Naive B cell (primary cell): ENCODE data around the gene C20orf204. TPM values are rescaled to one million over a fixed set of nuclear protein-coding genes. Genes with fewer than 3 reads are reported as not detected.
A peak's percentile ranks its signal among the peaks of the same experiment; 100 is the strongest.

Source experiments
- ATAC-seq, 2 donors: fragments of 150-1000 bp; cut with Tn5 transposase; 2 replicates each; pipeline ENCODE4 v1.10.0; 2021; ENCODE audit warnings: low read depth in 2 of 2, mild to moderate bottlenecking in 2 of 2, moderate library complexity in 2 of 2
- DNase-seq: peaks from one replicate; pipeline ENCODE4 v3.0.0; 2022
- H3K27ac Mint-ChIP-seq, 6 donors: one replicate each; pipeline ENCODE4 v1.8.0; 2020 to 2022; ENCODE audit warnings: mild to moderate bottlenecking in 6 of 6, mixed read lengths in 6 of 6, moderate library complexity in 5 of 6, inconsistent platforms in 2 of 6
- H3K27me3 Mint-ChIP-seq, 3 donors: one replicate each; pipeline ENCODE4 v1.8.0; 2021 to 2022; ENCODE audit warnings: mixed read lengths in 3 of 3, mild to moderate bottlenecking in 1 of 3
- H3K36me3 Mint-ChIP-seq, 2 donors: one replicate each; pipeline ENCODE4 v1.8.0; 2020 to 2022; ENCODE audit warnings: mixed read lengths in 2 of 2, inconsistent platforms in 1 of 2, mild to moderate bottlenecking in 1 of 2
- H3K4me1 Mint-ChIP-seq, 3 donors: one replicate each; pipeline ENCODE4 v1.8.0; 2020 to 2022; ENCODE audit warnings: mixed read lengths in 3 of 3, inconsistent platforms in 1 of 3, mild to moderate bottlenecking in 1 of 3, moderate library complexity in 1 of 3
- H3K4me3 Mint-ChIP-seq, 8 donors: one replicate each; pipeline ENCODE4 v1.8.0; 2020 to 2022; ENCODE audit warnings: mild to moderate bottlenecking in 8 of 8, mixed read lengths in 8 of 8, moderate library complexity in 8 of 8, inconsistent platforms in 2 of 8
- H3K9me3 Mint-ChIP-seq, 7 donors: one replicate each; pipeline ENCODE4 v1.8.0; 2020 to 2022; ENCODE audit warnings: mixed read lengths in 7 of 7, mild to moderate bottlenecking in 5 of 7, inconsistent platforms in 2 of 7, moderate library complexity in 1 of 7
- polyA plus RNA-seq, 6 donors: library from polyadenylated mRNA; unstranded; fragments of 300-500 nt; fragmentation: Illumina TruSeq; gene quantifications; one replicate each; pipeline ENCODE4 v1.2.3, GENCODE V29; 2021; ENCODE audit warnings: low read depth in 6 of 6

C20orf204 gene
- polyA plus RNA-seq, 6 donors from 2014 or later, result 0.05 TPM; not detected in 5

- H3K27ac Mint-ChIP-seq, result no peak overlapping the region
- peak overlapping the region in 2 of 8 donors; percentile 15 to 20 for H3K4me3 Mint-ChIP-seq
- H3K9me3 Mint-ChIP-seq, result no peaks in the 10 kb centered on the region
- H3K27me3 Mint-ChIP-seq, result peaks cover 0 to 12% (median 0%) of the 10 kb centered on the region in 3 donors
- peaks cover 0 to 6% of the 10 kb centered on the region in 2 donors for H3K36me3 Mint-ChIP-seq
- H3K4me1 Mint-ChIP-seq, result peaks cover 5 to 9% (median 6%) of the 10 kb centered on the region in 3 donors
- no peak for DNase-seq
- no peak for ATAC-seq
Observed at GRCh38 chr20:64032706-64033624, 3.0 kb upstream of the C20orf204 start.

- Mint-ChIP-seq H3K4me3 (no peak overlapping the region), H3K27ac (peak overlapping the region in 1 of 6 donors; percentile 72), H3K4me1 (peaks cover 5 to 9% (median 6%) of the 10 kb centered on the region in 3 donors), H3K36me3 (peaks cover 0 to 6% of the 10 kb centered on the region in 2 donors), H3K9me3 (no peaks in the 10 kb centered on the region), H3K27me3 (peaks cover 0 to 12% (median 0%) of the 10 kb centered on the region in 3 donors)
- no peak for ATAC-seq
- DNase-seq, result no peak
Observed at GRCh38 chr20:64033981-64034493, 1.9 kb upstream of the C20orf204 start.

GRCh38 chr20:64035066-64035932, 683 bp upstream of the C20orf204 start:
- H3K4me3 Mint-ChIP-seq, result peak overlapping the region in 3 of 8 donors; percentile 42 to 56 (median 54)
- peaks cover 0 to 19% (median 6%) of the 10 kb centered on the region in 3 donors for H3K27me3 Mint-ChIP-seq
- DNase-seq (no peak), ATAC-seq (no peak)
- no peaks in the 10 kb centered on the region for H3K9me3 Mint-ChIP-seq
- peaks cover 0 to 4% of the 10 kb centered on the region in 2 donors for H3K36me3 Mint-ChIP-seq
- H3K27ac Mint-ChIP-seq, result peak overlapping the region in 1 of 6 donors; percentile 21
- H3K4me1 Mint-ChIP-seq, result peaks cover 5 to 18% (median 10%) of the 10 kb centered on the region in 3 donors

- H3K27me3 Mint-ChIP-seq, result peaks cover 0 to 19% (median 8%) of the 10 kb centered on the region in 3 donors
- peak overlapping the region in 3 of 8 donors; percentile 30 to 76 (median 35) for H3K4me3 Mint-ChIP-seq
- peaks cover 8 to 24% (median 14%) of the 10 kb centered on the region in 3 donors for H3K4me1 Mint-ChIP-seq
- H3K27ac Mint-ChIP-seq, result no peak overlapping the region
- ATAC-seq, result no peak
- no peaks in the 10 kb centered on the region for H3K36me3 Mint-ChIP-seq
- DNase-seq, result no peak
- no peaks in the 10 kb centered on the region for H3K9me3 Mint-ChIP-seq
Observed at GRCh38 chr20:64036346-64037198, 590 bp downstream of the C20orf204 start.

- no peaks in the 10 kb centered on the region for H3K36me3 Mint-ChIP-seq
- peak overlapping the region in 5 of 8 donors; percentile 30 to 76 (median 60) for H3K4me3 Mint-ChIP-seq
- H3K9me3 Mint-ChIP-seq, result no peaks in the 10 kb centered on the region
- peaks cover 8 to 29% (median 14%) of the 10 kb centered on the region in 3 donors for H3K4me1 Mint-ChIP-seq
- H3K27me3 Mint-ChIP-seq, result peaks cover 0 to 19% (median 8%) of the 10 kb centered on the region in 3 donors
- H3K27ac Mint-ChIP-seq, result peak overlapping the region in 1 of 6 donors; percentile 36
- DNase-seq, result no peak
- ATAC-seq, result no peak
Observed at GRCh38 chr20:64037199-64037497, 1.2 kb downstream of the C20orf204 start.

- Mint-ChIP-seq H3K9me3 (no peaks in the 10 kb centered on the region), H3K4me1 (peaks cover 8 to 32% (median 14%) of the 10 kb centered on the region in 3 donors), H3K4me3 (peak overlapping the region; percentile 45 to 78 (median 64)), H3K36me3 (no peaks in the 10 kb centered on the region), H3K27me3 (peaks cover 0 to 19% (median 8%) of the 10 kb centered on the region in 3 donors), H3K27ac (peak overlapping the region in 2 of 6 donors; percentile 24 to 54)
- no peak for DNase-seq
- ATAC-seq, result no peak
Observed at GRCh38 chr20:64037498-64038213, 1.7 kb downstream of the C20orf204 start.

- Mint-ChIP-seq H3K36me3 (no peaks in the 10 kb centered on the region), H3K4me3 (peak overlapping the region in 6 of 8 donors; percentile 30 to 78 (median 52))
Observed at GRCh38 chr20:64038224-64038564, 2.2 kb downstream of the C20orf204 start.

GRCh38 chr20:64038565-64039292, 2.7 kb downstream of the C20orf204 start:
- ATAC-seq, result peak; percentile 85
- peak overlapping the region in 3 of 6 donors; percentile 20 to 69 (median 24) for H3K27ac Mint-ChIP-seq
- H3K4me3 Mint-ChIP-seq, result peak overlapping the region in 7 of 8 donors; percentile 45 to 84 (median 76)
- no peaks in the 10 kb centered on the region for H3K9me3 Mint-ChIP-seq
- peaks cover 8 to 34% (median 17%) of the 10 kb centered on the region in 3 donors for H3K4me1 Mint-ChIP-seq
- no peaks in the 10 kb centered on the region for H3K36me3 Mint-ChIP-seq
- peaks cover 3 to 19% (median 8%) of the 10 kb centered on the region in 3 donors for H3K27me3 Mint-ChIP-seq
- peak; percentile 77 for DNase-seq

More at GRCh38 chr20:64038224-64038564, 2.2 kb downstream of the C20orf204 start:
- Mint-ChIP-seq H3K4me1 (peaks cover 8 to 32% (median 14%) of the 10 kb centered on the region in 3 donors), H3K9me3 (no peaks in the 10 kb centered on the region), H3K27ac (no peak overlapping the region), H3K27me3 (peaks cover 0 to 19% (median 8%) of the 10 kb centered on the region in 3 donors)
- ATAC-seq (peak; percentile 19 to 20), DNase-seq (no peak)

- peak overlapping the region in 2 of 6 donors; percentile 24 to 69 for H3K27ac Mint-ChIP-seq
- no peak for DNase-seq
- peaks cover 8 to 42% (median 19%) of the 10 kb centered on the region in 3 donors for H3K4me1 Mint-ChIP-seq
- no peaks in the 10 kb centered on the region for H3K9me3 Mint-ChIP-seq
- no peaks in the 10 kb centered on the region for H3K36me3 Mint-ChIP-seq
- peak overlapping the region; percentile 49 to 89 (median 78) for H3K4me3 Mint-ChIP-seq
- H3K27me3 Mint-ChIP-seq, result peaks cover 9 to 22% (median 12%) of the 10 kb centered on the region in 3 donors
- no peak for ATAC-seq
Observed at GRCh38 chr20:64039293-64040160, 3.5 kb downstream of the C20orf204 start.

- Mint-ChIP-seq H3K27ac (no peak overlapping the region), H3K4me3 (peak overlapping the region in 6 of 8 donors; percentile 50 to 89 (median 73)), H3K4me1 (peaks cover 8 to 44% (median 21%) of the 10 kb centered on the region in 3 donors), H3K9me3 (no peaks in the 10 kb centered on the region), H3K27me3 (peaks cover 11 to 30% (median 21%) of the 10 kb centered on the region in 3 donors), H3K36me3 (no peaks in the 10 kb centered on the region)
- DNase-seq, result no peak
- ATAC-seq, result no peak
Observed at GRCh38 chr20:64040231-64041039, 4.5 kb downstream of the C20orf204 start.
